HK-2 (cell line): Measurements from ENCODE around the gene R3HDM2.

Source experiments
- DNase-seq: peaks from one replicate; pipeline ENCODE4 v3.0.0-alpha.2; 2018; ENCODE audit not compliant: unreplicated experiment

R3HDM2 gene

GRCh38 chr12:57467212-57467874, 36.5 kb upstream of the R3HDM2 start:
- DNase-seq = no peak

- DNase-seq = no peak
These were observed 35.1 kb upstream of the R3HDM2 start for GRCh38 chr12:57465747-57466505.

DNA sequence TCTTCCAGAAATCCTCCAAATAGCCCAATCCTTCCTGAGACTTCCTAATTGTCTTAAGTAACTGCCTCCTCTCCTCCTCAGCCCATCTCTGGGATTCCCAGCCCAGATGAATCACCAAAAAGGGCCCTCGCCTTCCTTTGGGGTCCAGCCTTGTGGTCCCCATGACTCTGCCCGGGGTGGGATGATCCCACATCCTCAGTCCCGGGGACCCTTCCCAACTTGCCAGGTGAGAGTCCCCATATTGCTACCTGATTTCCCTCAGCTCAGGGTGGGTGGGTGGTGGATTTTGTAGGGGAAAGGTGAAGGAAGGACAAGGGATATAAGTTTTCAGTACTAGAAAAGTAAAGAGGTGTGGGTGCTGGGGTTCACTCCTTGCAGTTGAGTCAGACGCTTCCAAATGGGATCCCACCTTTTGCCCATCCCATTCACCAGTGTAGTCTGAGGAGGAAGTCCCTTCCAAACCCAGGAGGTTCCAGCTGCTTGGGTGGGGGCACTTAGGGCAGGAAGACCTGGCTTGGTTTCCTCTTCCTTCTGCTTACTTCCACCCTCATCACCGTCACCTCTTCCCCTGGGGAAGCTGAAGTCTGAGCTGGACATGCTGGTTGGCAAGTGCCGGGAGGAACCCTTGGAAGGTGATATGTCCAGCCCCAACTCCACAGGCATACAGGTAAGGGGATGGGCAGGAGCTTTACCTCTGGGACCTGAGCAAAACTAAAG, 34.3 kb upstream of the R3HDM2 start:
- DNase-seq = no peak

DNA sequence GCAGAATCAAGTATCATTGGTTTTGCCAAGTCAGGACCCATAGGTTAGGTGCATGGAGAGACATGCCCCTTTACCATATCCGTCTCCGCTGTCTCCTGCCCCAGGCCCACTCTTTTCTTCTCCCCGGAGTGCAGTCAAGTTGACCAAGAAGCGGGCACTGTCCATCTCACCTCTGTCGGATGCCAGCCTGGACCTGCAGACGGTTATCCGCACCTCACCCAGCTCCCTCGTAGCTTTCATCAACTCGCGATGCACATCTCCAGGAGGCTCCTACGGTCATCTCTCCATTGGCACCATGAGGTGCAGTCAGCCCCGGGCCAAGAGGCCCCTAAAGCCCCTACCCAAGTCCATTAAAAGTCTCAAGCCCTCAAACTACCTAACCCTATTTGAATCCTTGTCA, 33.7 kb upstream of the R3HDM2 start:
- DNase-seq = no peak

GRCh38 chr12:57462912-57463253, 32.0 kb upstream of the R3HDM2 start:
- no peak for DNase-seq

DNA sequence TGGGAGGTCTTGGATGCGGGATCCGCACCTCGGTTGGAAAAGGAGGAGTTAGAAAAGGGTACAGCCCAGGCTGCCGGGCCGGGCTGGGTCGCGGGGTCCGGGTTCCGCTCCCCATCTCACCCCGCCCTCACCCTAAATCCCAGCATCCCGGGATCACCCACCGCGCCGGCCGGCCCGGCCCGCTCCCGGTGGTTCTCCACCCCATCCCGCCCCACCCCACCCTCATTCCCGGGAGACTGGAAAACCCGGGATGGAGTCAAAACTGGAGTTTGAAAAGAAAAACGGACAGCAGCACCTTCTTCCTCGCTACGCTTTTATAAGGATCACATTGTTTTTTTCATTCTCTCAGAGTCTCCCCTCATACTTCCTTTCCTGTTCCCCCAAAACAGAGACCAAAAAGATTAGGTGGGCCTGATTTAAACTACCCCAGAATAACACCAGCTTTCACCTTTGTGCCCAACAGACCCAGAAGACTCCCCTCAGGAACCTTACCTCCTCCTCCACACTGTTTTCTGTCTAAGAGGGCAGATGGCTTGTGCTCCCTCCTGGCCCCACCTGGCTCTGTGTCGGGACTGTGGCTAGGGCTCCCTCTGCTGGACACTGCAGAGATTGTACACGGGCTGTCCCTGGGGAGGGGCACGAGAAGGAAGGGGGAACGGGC, 31.5 kb upstream of the R3HDM2 start:
- peak; percentile 92 for DNase-seq

- DNase-seq = no peak
These were observed 31.0 kb upstream of the R3HDM2 start for GRCh38 chr12:57461917-57462250.

DNA sequence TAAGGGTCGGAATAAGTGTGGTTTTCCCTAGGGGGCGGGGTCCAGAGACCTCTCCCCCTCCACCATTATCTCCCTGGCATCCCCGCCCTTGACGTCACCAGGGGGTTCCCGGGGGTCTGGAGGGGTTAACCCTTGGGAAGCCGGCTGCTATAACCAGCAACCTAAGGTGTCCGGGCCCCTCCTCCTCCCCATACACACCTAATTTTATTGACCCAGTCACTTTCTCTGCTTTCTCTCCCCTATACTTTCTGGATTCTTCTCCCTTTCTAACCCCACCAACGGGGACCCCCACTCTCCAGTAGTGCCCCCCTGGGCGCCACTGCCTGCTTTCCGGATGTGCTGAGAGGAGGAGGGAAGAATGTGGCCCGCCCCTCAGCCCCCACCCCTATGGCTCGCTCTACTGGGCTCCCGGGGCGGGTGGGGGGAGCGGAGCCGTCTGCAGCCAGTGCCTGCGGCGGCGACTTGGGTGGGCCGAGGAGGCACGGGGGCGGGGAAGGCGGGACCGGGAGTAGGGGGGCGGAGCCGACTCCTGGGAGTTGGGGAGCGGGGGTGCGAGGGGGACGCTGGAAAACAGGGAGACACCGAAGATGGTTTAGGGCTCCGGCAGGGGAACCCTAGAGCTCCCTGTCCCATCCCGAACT, 30.6 kb upstream of the R3HDM2 start:
- peak; percentile 53 for DNase-seq

DNA sequence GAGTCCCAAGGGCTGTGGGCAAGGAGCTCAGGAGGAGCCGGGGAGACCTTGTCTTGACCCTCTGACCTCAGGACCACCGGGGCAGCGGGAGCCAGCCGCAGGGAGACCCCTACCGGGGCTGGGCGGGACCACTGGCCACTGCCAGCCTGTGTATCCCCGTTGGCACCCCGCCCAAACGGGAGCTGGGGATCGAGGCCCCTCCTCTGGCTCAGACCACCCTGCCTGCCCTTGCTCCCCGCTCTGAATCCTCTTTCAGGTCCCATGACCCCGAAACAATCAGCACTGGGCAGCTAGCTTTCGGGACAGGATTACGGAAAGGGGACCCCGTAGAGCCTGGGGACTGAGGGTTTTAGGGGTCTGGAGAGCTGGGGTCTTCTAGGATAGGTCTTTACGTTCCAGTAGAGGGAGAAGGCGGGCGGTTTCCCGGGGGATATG, 30.0 kb upstream of the R3HDM2 start:
- DNase-seq = no peak

DNA sequence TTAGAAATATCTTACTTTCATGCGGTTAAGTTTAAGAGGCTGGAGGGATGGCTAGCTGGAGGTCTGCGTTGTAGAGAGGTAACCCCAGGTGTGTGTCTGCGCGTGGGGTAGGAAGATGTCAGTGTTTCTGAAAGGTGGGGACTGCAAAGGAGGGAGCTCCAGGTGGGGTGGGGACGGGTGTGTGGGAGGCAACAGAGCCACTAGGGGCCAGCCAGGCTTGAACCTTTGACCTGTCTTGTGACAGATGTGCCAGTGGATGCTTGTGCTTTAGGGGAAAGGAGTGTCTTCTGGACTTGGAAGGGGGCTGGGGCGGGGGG, 29.6 kb upstream of the R3HDM2 start:
- DNase-seq = no peak

GRCh38 chr12:57459750-57460467, 29.1 kb upstream of the R3HDM2 start, which contains the start of gene GLI1:
Gene GLI1, plus strand, starts transcription at chr12:57459785. Its CDS starts 3,907 bp downstream, at chr12:57463692.
- DNase-seq = no peak

GRCh38 chr12:57459055-57459749, 28.4 kb upstream of the R3HDM2 start:
- peak; percentile 96 for DNase-seq

DNA sequence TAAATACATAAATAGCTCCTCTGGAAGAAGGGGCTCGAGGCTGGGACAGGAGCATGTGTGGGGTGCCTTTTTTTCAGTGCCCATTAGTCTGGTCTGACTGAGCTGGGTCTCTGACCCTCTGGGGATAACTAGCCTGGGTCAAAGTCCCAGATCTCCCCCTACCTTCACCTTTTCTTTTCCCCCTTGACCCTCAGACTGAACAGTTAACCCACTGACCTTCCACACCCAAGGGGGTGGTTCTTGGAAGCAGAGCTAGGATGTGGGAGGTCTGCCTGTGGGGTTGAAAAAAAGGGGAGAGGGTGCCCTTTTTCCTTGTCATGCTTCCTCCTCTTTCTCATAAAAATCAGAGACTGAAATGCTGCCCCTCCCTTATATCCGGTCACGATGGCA, 27.8 kb upstream of the R3HDM2 start:
- DNase-seq = no peak

DNA sequence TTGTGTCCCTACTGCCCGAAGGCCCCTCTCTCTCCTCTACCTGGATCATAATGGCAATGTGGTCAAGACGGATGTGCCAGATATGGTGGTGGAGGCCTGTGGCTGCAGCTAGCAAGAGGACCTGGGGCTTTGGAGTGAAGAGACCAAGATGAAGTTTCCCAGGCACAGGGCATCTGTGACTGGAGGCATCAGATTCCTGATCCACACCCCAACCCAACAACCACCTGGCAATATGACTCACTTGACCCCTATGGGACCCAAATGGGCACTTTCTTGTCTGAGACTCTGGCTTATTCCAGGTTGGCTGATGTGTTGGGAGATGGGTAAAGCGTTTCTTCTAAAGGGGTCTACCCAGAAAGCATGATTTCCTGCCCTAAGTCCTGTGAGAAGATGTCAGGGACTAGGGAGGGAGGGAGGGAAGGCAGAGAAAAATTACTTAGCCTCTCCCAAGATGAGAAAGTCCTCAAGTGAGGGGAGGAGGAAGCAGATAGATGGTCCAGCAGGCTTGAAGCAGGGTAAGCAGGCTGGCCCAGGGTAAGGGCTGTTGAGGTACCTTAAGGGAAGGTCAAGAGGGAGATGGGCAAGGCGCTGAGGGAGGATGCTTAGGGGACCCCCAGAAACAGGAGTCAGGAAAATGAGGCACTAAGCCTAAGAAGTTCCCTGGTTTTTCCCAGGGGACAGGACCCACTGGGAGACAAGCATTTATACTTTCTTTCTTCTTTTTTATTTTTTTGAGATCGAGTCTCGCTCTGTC, 26.1 kb upstream of the R3HDM2 start:
- DNase-seq = no peak

DNA sequence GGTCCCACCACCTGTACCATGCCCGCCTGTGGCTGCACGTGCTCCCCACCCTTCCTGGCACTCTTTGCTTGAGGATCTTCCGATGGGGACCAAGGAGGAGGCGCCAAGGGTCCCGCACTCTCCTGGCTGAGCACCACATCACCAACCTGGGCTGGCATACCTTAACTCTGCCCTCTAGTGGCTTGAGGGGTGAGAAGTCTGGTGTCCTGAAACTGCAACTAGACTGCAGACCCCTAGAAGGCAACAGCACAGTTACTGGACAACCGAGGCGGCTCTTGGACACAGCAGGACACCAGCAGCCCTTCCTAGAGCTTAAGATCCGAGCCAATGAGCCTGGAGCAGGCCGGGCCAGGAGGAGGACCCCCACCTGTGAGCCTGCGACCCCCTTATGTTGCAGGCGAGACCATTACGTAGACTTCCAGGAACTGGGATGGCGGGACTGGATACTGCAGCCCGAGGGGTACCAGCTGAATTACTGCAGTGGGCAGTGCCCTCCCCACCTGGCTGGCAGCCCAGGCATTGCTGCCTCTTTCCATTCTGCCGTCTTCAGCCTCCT, 25.4 kb upstream of the R3HDM2 start:
- DNase-seq = peak; percentile 48

DNA sequence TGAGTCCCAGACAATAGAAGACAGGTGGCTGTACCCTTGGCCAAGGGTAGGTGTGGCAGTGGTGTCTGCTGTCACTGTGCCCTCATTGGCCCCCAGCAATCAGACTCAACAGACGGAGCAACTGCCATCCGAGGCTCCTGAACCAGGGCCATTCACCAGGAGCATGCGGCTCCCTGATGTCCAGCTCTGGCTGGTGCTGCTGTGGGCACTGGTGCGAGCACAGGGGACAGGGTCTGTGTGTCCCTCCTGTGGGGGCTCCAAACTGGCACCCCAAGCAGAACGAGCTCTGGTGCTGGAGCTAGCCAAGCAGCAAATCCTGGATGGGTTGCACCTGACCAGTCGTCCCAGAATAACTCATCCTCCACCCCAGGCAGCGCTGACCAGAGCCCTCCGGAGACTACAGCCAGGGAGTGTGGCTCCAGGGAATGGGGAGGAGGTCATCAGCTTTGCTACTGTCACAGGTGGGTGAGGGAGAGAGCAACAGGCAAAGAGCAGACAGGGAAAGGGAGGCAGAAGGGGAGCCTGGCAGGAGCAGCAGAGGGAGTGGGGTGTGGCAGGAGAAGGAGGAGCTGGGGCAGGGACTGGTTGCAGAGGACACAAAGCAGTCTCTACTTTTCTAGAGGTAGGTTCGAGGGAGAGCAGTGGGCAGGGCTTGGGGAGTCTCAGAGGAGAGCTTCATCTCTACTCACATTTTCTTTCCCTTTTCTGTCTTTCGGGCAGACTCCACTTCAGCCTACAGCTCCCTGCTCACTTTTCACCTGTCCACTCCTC, 24.7 kb upstream of the R3HDM2 start:
- no peak for DNase-seq

DNA sequence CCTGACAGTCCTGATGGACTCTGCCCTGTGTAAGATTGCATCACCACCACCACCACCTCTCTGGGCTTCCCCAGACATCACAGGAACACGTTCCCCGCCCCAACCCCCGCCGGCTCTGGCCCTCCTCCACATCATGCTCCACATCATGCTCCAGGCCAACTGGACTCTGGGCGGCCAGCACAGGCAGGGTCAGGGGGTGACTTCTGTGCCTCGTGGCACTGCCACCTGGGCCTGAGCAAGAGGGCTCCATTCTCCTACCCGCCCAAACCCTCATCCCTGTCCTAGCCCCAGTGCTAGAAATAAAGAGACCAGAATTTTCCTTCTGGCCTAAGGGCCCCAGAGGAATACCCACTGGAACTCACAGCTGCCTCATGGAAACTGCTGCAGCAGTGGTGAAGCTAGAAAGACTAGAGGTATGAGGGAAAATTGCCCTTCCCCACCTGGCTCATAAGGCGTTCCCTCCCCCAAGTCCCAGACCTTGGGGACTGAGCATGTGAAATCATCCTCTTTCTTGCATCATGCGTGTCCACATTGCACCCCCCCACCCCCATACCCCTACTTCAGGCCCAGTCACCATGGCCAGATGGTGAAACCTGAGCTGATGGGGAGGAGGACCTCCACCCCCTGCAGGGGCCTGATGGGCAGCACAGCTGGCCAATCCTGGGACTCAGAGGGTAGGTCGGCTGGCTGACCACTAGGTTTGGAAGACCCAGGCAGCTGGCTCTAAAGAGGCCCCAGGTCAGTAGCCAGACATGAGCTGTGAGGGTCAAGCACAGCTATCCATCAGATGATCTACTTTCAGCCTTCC, 23.9 kb upstream of the R3HDM2 start, which contains the start of gene INHBE:
Gene INHBE, plus strand, starts transcription at position 742 of the 808 bp plus-strand sequence. CDS start 230 bp downstream, outside the sequence.
- peak; percentile 85 for DNase-seq

GRCh38 chr12:57454213-57454565, 23.3 kb upstream of the R3HDM2 start:
- DNase-seq = no peak
